BE2C (cell line): ENCODE measurements around the gene TBC1D9.
"Not testable (repeated sequence)": the region's sequence is repeated elsewhere in the genome, so short reads cannot be mapped to it uniquely, and the experiment has no call there.

Experiments
- DNase-seq: peaks from one replicate; pipeline ENCODE4 v3.0.0-alpha.2; 2020
- H3K27me3 ChIP-seq: fragments of 250-450 bp; sonication (Bioruptor Pico); 2 replicates; pipeline ENCODE4 v1.5.1; 2020; ENCODE audit warnings: mild to moderate bottlenecking
- H3K36me3 ChIP-seq: fragments of 250-450 bp; sonication (Bioruptor Pico); 2 replicates; pipeline ENCODE4 v1.5.1; 2020; ENCODE audit warnings: mild to moderate bottlenecking
- H3K4me1 ChIP-seq: fragments of 250-450 bp; sonication (Bioruptor Pico); 2 replicates; pipeline ENCODE4 v1.5.1; 2020
- H3K4me3 ChIP-seq: 2 replicates; pipeline ENCODE4 v1.5.1; 2011; ENCODE audit warnings: low read depth, low read length
- H3K9me3 ChIP-seq: fragments of 250-450 bp; sonication (Bioruptor Pico); 2 replicates; pipeline ENCODE4 v1.5.1; 2020
- TF ChIP-seq, protein P1 (sequence below): IDR thresholded peaks from 2 replicates; pipeline ENCODE4 v1.5.1; 2012; ENCODE audit warnings: mild to moderate bottlenecking, low read depth, low read length

TBC1D9 gene

DNA sequence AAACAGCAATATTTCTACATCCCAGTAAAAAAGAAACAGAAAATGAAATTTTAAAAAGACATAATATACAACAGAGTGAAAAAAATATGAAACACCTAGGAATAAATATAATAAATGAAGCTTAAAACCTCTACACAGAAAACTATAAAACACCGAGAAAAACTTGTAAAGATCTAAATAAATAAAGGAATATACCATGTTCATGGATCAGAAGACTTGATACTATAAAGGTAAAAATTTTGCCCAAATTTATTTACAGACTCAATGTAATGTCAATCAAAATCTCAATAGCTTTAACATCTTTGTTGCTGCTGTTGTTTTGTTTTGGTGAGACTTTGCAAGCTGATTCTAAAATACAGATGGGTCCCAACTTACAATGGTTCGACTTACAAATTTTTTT is 5.7 kb downstream of the TBC1D9 start:
- no peaks in the 10 kb centered on the region for H3K27me3 ChIP-seq
- peaks cover 2% of the 10 kb centered on the region; the same call in 1 of the 2 replicates for H3K9me3 ChIP-seq
- no peak for DNase-seq
- TF ChIP-seq, protein P1, sequence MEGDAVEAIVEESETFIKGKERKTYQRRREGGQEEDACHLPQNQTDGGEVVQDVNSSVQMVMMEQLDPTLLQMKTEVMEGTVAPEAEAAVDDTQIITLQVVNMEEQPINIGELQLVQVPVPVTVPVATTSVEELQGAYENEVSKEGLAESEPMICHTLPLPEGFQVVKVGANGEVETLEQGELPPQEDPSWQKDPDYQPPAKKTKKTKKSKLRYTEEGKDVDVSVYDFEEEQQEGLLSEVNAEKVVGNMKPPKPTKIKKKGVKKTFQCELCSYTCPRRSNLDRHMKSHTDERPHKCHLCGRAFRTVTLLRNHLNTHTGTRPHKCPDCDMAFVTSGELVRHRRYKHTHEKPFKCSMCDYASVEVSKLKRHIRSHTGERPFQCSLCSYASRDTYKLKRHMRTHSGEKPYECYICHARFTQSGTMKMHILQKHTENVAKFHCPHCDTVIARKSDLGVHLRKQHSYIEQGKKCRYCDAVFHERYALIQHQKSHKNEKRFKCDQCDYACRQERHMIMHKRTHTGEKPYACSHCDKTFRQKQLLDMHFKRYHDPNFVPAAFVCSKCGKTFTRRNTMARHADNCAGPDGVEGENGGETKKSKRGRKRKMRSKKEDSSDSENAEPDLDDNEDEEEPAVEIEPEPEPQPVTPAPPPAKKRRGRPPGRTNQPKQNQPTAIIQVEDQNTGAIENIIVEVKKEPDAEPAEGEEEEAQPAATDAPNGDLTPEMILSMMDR = no peak
- H3K4me3 ChIP-seq = no peak overlapping the region
- H3K36me3 ChIP-seq = peaks cover 4% of the 10 kb centered on the region
- no peaks in the 10 kb centered on the region for H3K4me1 ChIP-seq

DNA sequence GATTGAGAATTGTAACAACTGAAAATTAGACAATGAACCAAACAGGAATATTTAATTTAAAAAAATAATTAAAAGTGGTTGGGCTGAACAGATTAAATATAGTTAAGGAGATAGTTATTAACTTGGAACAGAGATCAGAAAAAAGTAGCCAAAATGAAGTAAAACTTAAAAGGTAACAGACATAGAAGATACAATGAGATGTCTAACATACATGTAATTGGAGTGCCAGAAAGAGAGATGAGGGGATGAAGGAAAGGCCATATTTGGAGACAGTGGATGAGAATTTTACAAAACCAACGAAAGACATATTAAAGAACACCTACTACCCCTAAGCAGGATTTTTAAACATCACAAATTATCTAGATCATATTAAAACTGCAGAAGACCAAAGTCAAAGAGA is 8.0 kb downstream of the TBC1D9 start:
- DNase-seq = no peak
- Histone ChIP-seq H3K9me3 (peaks cover 2% of the 10 kb centered on the region; the same call in 1 of the 2 replicates), H3K36me3 (no peaks in the 10 kb centered on the region), H3K4me3 (no peak overlapping the region), H3K4me1 (peaks cover 8% of the 10 kb centered on the region; the same call in 1 of the 2 replicates), H3K27me3 (no peaks in the 10 kb centered on the region)
- TF ChIP-seq, protein P1 = no peak

GRCh38 chr4:140746546-140746945 is 9.6 kb downstream of the TBC1D9 start:
- H3K27me3 ChIP-seq, DNase-seq, H3K9me3 ChIP-seq, H3K36me3 ChIP-seq, H3K4me1 ChIP-seq, H3K4me3 ChIP-seq: not testable (repeated sequence)

DNA sequence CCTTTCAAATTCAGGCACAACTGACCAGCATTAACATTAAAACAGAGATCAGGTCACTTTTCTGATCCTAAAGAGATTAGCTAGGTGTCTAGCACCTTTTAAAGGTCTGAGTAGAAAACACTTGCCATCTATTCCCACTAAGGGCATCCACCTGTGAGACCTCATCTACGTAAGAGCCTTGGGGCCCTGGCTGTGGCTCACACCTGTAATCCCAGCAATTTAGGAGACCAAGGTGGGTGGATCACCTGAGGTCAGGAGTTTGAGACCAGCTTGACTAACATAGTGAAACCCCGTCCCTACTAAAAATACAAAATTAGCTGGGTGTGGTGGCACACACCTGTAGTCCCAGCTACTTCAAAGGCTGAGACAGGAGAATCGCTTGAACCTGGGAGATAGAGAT is 11.8 kb downstream of the TBC1D9 start:
- TF ChIP-seq, protein P1 = no peak
- no peaks in the 10 kb centered on the region for H3K27me3 ChIP-seq
- DNase-seq = no peak
- peaks cover 2% of the 10 kb centered on the region; the same call in 1 of the 2 replicates for H3K9me3 ChIP-seq
- no peaks in the 10 kb centered on the region for H3K36me3 ChIP-seq
- H3K4me1 ChIP-seq = peaks cover 8% of the 10 kb centered on the region; the same call in 1 of the 2 replicates
- H3K4me3 ChIP-seq = no peak overlapping the region

GRCh38 chr4:140743194-140743931 is 12.8 kb downstream of the TBC1D9 start:
- Histone ChIP-seq H3K4me1 (peaks cover 8% of the 10 kb centered on the region; the same call in 1 of the 2 replicates), H3K9me3 (peaks cover 2% of the 10 kb centered on the region; the same call in 1 of the 2 replicates), H3K36me3 (no peaks in the 10 kb centered on the region), H3K27me3 (no peaks in the 10 kb centered on the region), H3K4me3 (no peak overlapping the region)
- TF ChIP-seq, protein P1 = peak; percentile 38
- peak; percentile 18 for DNase-seq

GRCh38 chr4:140742838-140743193 is 13.4 kb downstream of the TBC1D9 start:
- no peak for DNase-seq
- TF ChIP-seq, protein P1 = no peak
- Histone ChIP-seq H3K27me3 (no peaks in the 10 kb centered on the region), H3K36me3 (no peaks in the 10 kb centered on the region), H3K4me3 (no peak overlapping the region), H3K4me1 (peaks cover 8% of the 10 kb centered on the region; the same call in 1 of the 2 replicates), H3K9me3 (peaks cover 2% of the 10 kb centered on the region; the same call in 1 of the 2 replicates)
